Ascending aorta (tissue), 2 donors: ENCODE data around the gene SETBP1. TPM values are rescaled to one million over a fixed set of nuclear protein-coding genes. Genes with fewer than 3 reads are reported as not detected.

Experiments used
- DNase-seq, 2 donors: peaks; one replicate each; pipeline ENCODE4 v3.0.0-alpha.2; 2019; ENCODE audit warnings: low spot score in 2 of 2
- H3K27ac ChIP-seq, 2 donors: fragments of 200-600 bp; sonication (generic); one replicate each; pipeline ENCODE4 v1.5.1; 2016 to 2017; ENCODE audit warnings: mild to moderate bottlenecking in 1 of 2
- H3K27me3 ChIP-seq: fragments of 200-600 bp; sonication (generic); one replicate; pipeline ENCODE4 v1.5.1; 2017
- H3K36me3 ChIP-seq, 2 donors: fragments of 200-600 bp; sonication (generic); one replicate each; pipeline ENCODE4 v1.5.1; 2016
- H3K4me1 ChIP-seq, 2 donors: fragments of 200-600 bp; sonication (generic); one replicate each; pipeline ENCODE4 v1.5.1; 2016 to 2017; ENCODE audit warnings: mild to moderate bottlenecking in 1 of 2
- H3K4me3 ChIP-seq, 2 donors: fragments of 200-600 bp; sonication (generic); one replicate each; pipeline ENCODE4 v1.5.1; 2016 to 2017; ENCODE audit warnings: mild to moderate bottlenecking in 1 of 2
- H3K9me3 ChIP-seq, 2 donors: fragments of 200-600 bp; sonication (generic); one replicate each; pipeline ENCODE4 v1.5.1; 2016
- intact Hi-C: fragments of 100-400 bp; cut with DNase I; formaldehyde crosslinking; loops from one replicate; pipeline ENCODE4 v1.15.1; 2023
- total RNA-seq: library from RNA; depleted of rRNA; stranded (reverse); fragments of >200 nt; gene quantifications from one replicate; pipeline ENCODE4 v1.1.0, GENCODE V29; 2016
- TF ChIP-seq, protein P1 (sequence below), 3 experiments: fragments of 200-600 bp in 2 of 3; fragments of 450-650 bp in 1 of 3; sonication (generic) in 2 of 3; IDR thresholded peaks; one replicate each; pipeline ENCODE4 v1.5.1; 2016 to 2019; ENCODE audit warnings: antibody characterized with exemption in 3 of 3, mild to moderate bottlenecking in 1 of 3, moderate library complexity in 1 of 3

The SETBP1 gene
- total RNA-seq, 1 donor from 2014 or later, result 23.5 TPM

- H3K27ac ChIP-seq, result no peak overlapping the region
- H3K9me3 ChIP-seq, result no peaks in the 10 kb centered on the region
- peaks cover 0 to 2% of the 10 kb centered on the region in 2 donors for H3K36me3 ChIP-seq
- no peaks in the 10 kb centered on the region for H3K27me3 ChIP-seq
- no peak for DNase-seq
- TF ChIP-seq, protein P1, sequence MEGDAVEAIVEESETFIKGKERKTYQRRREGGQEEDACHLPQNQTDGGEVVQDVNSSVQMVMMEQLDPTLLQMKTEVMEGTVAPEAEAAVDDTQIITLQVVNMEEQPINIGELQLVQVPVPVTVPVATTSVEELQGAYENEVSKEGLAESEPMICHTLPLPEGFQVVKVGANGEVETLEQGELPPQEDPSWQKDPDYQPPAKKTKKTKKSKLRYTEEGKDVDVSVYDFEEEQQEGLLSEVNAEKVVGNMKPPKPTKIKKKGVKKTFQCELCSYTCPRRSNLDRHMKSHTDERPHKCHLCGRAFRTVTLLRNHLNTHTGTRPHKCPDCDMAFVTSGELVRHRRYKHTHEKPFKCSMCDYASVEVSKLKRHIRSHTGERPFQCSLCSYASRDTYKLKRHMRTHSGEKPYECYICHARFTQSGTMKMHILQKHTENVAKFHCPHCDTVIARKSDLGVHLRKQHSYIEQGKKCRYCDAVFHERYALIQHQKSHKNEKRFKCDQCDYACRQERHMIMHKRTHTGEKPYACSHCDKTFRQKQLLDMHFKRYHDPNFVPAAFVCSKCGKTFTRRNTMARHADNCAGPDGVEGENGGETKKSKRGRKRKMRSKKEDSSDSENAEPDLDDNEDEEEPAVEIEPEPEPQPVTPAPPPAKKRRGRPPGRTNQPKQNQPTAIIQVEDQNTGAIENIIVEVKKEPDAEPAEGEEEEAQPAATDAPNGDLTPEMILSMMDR (IDR thresholded peaks at IDR 0.05), result no peak
- intact Hi-C loops, result no loop called here
- H3K4me3 ChIP-seq, result no peak overlapping the region
- H3K4me1 ChIP-seq, result no peaks in the 10 kb centered on the region
Observed at GRCh38 chr18:44876024-44876423, 195.3 kb downstream of the SETBP1 start.

DNA sequence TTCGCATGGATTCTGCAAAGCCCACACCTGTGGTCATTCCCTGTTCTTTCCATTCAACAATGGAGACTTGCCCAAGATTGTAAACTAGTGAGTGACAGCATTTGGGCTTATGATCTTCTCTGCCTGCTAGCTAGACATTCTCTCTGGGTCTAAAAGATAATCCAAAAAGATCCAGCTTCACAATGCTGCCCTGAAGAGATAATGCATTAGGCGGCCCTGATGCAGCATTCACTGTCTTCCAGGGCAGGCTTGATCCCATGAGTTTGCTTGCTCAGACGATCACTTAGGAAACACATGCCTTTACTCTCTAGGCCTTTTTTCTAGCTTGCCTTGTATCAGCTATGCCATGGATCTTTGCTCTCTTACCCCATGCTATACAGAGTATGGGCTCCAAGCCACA lies 196.1 kb downstream of the SETBP1 start:
- no peaks in the 10 kb centered on the region for H3K27me3 ChIP-seq
- peaks cover 0 to 2% of the 10 kb centered on the region in 2 donors for H3K36me3 ChIP-seq
- no peaks in the 10 kb centered on the region for H3K4me1 ChIP-seq
- TF ChIP-seq, protein P1 (IDR thresholded peaks at IDR 0.05), result no peak
- intact Hi-C loops, result no loop called here
- H3K9me3 ChIP-seq, result no peaks in the 10 kb centered on the region
- no peak for DNase-seq
- no peak overlapping the region for H3K27ac ChIP-seq
- no peak overlapping the region for H3K4me3 ChIP-seq

DNA sequence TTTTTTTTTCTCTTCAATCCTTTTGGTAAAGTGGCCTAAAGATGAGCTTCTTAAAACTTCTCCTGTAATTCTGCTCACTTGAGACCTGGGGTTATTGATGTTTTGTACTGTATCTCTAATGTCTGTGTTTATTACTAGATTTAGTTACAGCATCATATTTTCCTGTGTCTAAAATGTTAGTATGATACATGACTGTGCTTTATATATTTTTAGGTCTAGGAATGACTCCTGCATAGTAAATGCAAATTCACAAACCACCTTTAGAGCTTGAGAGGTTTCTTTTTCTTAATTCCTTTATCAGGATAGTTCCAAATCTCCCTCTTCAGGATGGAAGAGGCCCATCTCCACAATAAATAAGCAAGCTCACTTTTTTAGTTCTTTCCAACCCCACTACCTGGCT lies 197.6 kb downstream of the SETBP1 start:
- H3K4me3 ChIP-seq, result no peak overlapping the region
- H3K4me1 ChIP-seq, result no peaks in the 10 kb centered on the region
- H3K36me3 ChIP-seq, result no peaks in the 10 kb centered on the region
- H3K27ac ChIP-seq, result no peak overlapping the region
- H3K9me3 ChIP-seq, result no peaks in the 10 kb centered on the region
- TF ChIP-seq, protein P1 (IDR thresholded peaks at IDR 0.05), result no peak
- no peaks in the 10 kb centered on the region for H3K27me3 ChIP-seq
- intact Hi-C loops, result no loop called here
- DNase-seq, result no peak

DNA sequence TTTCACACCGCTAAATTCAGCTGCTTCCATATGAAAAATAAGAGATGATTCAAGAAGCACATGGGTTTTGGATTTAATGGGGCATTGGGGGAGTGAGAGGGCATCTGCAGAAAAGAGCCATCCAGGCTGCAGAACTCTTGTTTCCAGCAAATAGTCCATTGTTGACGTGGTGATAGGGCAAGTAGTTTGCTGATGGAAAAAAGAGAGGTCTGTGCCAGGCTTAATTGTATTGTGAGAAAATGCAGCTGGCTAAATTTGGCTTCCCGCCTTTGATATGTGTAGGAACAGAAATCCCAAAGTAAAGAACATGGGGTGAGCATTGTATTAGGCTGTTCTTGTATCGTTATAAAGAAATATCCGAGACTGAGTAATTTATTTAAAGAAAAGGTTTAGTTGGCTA lies 199.5 kb downstream of the SETBP1 start:
- no peaks in the 10 kb centered on the region for H3K27me3 ChIP-seq
- intact Hi-C loops, result no loop called here

GRCh38 chr18:44881461-44882162 lies 200.9 kb downstream of the SETBP1 start:
- Histone ChIP-seq H3K4me3 (no peak overlapping the region), H3K27ac (no peak overlapping the region), H3K4me1 (no peaks in the 10 kb centered on the region), H3K36me3 (no peaks in the 10 kb centered on the region), H3K9me3 (no peaks in the 10 kb centered on the region), H3K27me3 (no peaks in the 10 kb centered on the region)
- DNase-seq, result no peak
- intact Hi-C loops, result no loop called here
- TF ChIP-seq, protein P1 (IDR thresholded peaks at IDR 0.05), result no peak

More for the DNA sequence above, 199.5 kb downstream of the SETBP1 start:
- TF ChIP-seq, protein P1 (IDR thresholded peaks at IDR 0.05), result no peak
- no peak overlapping the region for H3K27ac ChIP-seq
- DNase-seq, result no peak
- no peaks in the 10 kb centered on the region for H3K36me3 ChIP-seq
- no peak overlapping the region for H3K4me3 ChIP-seq
- H3K4me1 ChIP-seq, result no peaks in the 10 kb centered on the region
- H3K9me3 ChIP-seq, result no peaks in the 10 kb centered on the region
